GM21529 (cell line): ENCODE results near the gene PRDX2.

Experiments used
- ATAC-seq: cut with Tn5 transposase; IDR thresholded peaks from one replicate; pipeline ENCODE4 v1.9.1; 2021; ENCODE audit not compliant: unreplicated experiment

Gene PRDX2

DNA sequence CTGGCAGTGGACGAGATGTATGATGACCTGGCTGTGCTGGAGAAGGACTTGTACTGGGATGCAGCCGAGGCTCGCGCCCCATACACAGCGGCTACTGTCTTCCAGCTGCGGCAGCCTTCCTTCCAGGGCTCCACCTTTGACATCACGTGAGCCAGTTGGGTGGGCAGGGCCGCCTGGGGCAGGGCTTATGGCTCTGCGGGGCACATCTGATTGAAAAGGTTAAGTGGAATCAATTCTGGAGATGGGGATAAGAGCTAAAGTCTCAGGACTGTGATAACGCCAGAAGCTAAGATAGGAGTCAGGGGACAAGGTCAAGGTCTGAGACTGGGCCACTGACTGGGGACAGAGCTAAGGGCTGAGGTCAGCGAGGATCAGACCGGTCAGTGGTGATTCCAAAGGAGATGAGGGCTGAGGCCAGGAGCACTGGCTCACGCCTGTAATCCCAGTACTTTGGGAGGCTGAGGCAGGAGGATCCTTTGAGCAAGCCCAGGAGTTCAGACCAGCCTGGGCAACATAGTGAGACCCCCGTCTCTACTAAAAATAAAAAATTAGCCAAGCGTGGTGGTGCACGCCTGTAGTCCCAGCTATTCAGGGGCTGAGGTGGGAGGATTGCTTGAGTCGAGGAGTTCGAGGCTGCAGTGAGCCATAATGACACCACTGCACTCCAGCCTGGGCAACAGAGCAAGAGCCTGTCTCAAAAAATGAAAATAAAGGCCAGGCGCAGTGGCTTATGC is 45.3 kb downstream of the PRDX2 start:
- ATAC-seq: no peak

DNA sequence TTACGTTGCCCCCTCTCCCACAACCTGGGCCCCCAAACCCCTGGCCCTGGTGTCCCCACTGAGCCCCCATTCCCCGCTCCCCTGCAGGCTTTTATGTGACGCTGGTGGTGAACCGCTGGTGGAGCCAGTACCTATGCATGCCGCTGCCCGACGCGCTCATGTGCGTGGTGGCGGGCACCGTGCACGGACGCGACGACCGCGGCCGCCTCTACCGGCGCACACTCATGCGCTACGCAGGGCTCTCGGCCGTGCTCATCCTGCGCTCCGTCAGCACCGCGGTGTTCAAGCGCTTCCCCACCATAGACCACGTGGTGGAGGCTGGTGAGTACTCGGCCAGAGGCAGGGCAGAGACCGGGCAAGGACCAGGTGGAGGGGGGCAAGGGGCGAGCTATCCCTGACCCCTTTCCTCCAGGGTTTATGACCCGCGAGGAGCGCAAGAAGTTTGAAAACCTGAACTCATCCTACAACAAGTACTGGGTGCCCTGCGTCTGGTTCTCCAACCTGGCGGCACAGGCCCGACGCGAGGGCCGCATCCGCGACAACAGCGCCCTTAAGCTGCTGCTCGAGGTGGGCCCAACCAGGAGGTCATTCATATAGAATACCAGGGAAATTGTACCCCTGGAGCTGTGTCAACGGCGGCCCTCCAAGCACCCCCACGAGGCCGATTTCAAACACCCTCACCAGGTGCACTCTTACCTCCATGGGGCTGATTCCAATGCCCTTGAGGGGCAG is 47.0 kb downstream of the PRDX2 start:
- no peak for ATAC-seq

DNA sequence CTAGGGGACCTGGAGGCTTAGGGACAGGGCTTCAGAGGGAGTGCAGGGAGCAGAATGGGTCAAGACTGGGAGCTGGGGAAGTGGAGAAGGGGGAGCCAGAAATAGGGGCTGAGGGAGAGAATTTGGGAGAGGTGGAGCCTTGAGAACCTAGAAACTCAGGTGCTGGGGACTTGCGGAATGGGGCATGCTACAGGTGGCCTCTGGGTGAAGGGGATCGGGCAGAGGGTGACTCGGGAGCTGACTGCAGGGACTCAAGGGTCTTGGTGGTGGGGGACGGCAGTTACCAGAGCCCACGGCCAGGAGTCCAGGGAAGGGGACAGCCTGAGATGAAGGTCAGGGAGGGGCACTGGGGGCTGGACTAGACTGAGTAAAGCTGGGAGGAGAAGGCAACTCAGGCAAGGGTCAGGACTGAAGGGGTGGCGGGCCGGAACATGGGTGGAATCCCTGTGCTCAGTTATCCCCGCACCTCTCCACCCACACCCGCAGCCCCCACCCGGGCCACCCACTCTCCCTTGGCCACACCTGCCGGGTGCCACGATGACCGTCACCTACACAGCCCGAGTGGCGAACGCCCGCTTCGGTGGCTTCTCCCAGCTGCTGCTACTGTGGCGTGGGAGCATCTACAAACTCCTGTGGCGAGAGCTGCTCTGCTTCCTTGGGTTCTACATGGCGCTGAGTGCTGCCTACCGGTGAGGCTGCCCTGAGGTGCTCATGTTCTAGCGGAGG is 49.4 kb downstream of the PRDX2 start:
- no peak for ATAC-seq

DNA sequence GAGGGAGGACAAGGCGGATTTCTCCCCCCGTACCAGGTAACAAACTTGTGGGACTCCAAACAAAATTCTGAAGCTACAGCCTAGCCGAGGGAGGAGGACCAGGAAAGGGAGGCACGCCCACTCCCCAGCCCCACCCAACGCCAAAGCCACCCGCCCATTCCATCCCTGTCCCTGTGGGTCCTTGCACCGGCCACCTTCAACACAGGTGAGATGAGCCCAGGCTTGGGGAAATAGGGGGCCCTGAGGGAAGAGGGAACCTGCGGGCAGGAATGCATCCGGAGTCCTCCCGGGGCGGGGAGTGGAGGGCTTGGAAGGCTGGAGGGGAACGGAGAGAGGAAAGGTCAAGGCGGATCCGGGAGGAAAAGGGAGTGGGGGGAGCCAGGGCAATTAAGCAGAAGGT is 50.0 kb downstream of the PRDX2 start, which contains the start of gene BEST2:
Gene BEST2, plus strand, starts transcription at position 157 of the 400 bp plus-strand sequence. CDS start 802 bp downstream, outside the sequence.
- no peak for ATAC-seq

DNA sequence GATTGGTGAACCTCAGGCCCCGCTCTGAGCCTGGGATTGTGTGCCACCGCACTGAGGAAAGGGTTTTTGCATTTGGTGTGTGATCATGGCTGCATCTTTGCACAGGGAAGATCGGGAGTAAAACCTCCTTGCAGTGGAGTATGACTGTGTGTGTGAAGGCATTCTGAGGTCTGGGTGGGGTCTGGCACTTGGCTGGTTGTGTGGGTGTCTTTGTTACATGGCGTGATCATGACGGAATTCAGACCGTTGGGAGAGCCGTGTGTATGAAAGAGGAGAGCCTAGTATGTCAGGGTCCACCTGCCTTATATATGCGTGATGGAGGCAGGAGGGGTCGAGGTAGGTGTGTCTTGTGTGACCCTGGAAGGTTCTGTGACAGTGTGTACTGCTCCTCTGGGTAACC is 50.7 kb downstream of the PRDX2 start:
- no peak for ATAC-seq

DNA sequence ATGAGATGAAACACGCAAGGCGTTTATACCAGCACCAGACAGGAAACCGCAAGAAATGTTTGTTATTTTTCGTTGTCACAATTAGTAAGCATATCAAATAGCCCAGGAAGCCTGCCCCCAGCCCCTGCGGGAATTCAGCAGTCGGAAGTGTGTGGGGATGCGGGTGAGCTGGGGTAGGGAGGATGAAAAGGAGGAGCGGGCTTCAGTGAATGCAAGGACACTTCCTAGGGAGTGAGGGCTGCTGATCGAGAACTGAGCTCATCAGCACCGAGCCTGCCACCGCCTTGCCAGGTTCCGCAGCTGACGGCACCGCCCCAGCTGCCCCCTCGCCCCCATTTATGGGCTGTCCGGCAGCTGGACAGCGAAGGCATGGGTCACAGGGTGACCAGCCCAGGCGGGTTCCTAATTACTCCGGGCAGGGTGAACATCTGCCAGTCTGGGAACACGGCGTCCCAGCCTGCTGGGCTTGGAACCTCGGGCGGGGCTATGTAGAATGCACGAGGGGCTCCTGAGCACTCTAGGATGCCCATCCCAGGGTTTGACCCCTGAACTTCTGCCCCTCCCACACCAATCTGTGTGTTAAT is 51.6 kb downstream of the PRDX2 start:
- no peak for ATAC-seq

DNA sequence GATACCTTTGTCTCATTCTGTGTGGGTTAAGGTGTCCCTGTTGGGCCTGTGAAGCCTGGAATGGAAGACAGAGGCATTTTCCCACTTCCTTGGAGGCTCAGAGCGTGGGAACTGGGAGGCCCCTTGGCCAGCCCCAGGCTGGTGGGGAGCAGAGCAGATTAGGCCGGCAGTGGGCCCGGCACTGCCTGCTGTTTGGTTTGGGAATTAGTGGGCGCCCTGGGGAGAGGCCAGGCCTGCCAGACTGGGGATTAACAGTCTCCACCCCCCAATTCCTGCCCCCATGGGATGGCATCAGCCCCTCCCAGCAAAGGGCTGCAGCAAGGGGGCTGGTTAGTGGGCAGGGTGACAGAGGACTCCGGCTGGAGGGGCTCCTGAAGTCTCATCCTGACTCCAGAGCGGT is 53.1 kb downstream of the PRDX2 start:
- ATAC-seq: no peak
